ENCODE measurements around the gene SALL2.
"Not testable (repeated sequence)": the region's sequence is repeated elsewhere in the genome, so short reads cannot be mapped to it uniquely, and the experiment has no call there.

SALL2 gene

GRCh38 chr14:21525962-21526671 is at the start of gene SALL2:
Gene SALL2, minus strand, starts transcription at chr14:21526346. Its CDS starts 219 bp downstream, at chr14:21526127.
- in situ Hi-C loops (cut with MboI; ENCODE audit: low sequenced_read_pairs) = no loop called here

- in situ Hi-C loops (cut with MboI; ENCODE audit: low sequenced_read_pairs) = no loop called here
These were observed 49.5 kb upstream of the SALL2 start for GRCh38 chr14:21575661-21576060.

- in situ Hi-C loops (cut with MboI; ENCODE audit: low sequenced_read_pairs) = no loop called here
These were observed 46.5 kb upstream of the SALL2 start for GRCh38 chr14:21572604-21573003.

GRCh38 chr14:21558703-21559170 is 32.6 kb upstream of the SALL2 start:
- in situ Hi-C loops (cut with MboI; ENCODE audit: low sequenced_read_pairs) = no loop called here

- in situ Hi-C loops (cut with MboI; ENCODE audit: low sequenced_read_pairs) = no loop called here
These were observed 31.1 kb upstream of the SALL2 start for GRCh38 chr14:21557084-21557901.

GRCh38 chr14:21556378-21557083 is 30.4 kb upstream of the SALL2 start:
- in situ Hi-C loops (cut with MboI; ENCODE audit: low sequenced_read_pairs) = no loop called here

GRCh38 chr14:21553266-21553665 is 27.1 kb upstream of the SALL2 start:
- in situ Hi-C loops (cut with MboI; ENCODE audit: low sequenced_read_pairs) = no loop called here

- in situ Hi-C loops (cut with MboI; ENCODE audit: low sequenced_read_pairs) = not testable (repeated sequence)
These were observed 18.4 kb upstream of the SALL2 start for GRCh38 chr14:21544588-21544987.

GRCh38 chr14:21543963-21544362 is 17.8 kb upstream of the SALL2 start:
- in situ Hi-C loops (cut with MboI; ENCODE audit: low sequenced_read_pairs) = no loop called here

GRCh38 chr14:21543521-21543960 is 17.4 kb upstream of the SALL2 start:
- in situ Hi-C loops (cut with MboI; ENCODE audit: low sequenced_read_pairs) = no loop called here

- in situ Hi-C loops (cut with MboI; ENCODE audit: low sequenced_read_pairs) = no loop called here
These were observed 15.4 kb upstream of the SALL2 start for GRCh38 chr14:21541413-21542074.

- in situ Hi-C loops (cut with MboI; ENCODE audit: low sequenced_read_pairs) = no loop called here
These were observed 13.2 kb upstream of the SALL2 start for GRCh38 chr14:21539189-21539940.

- in situ Hi-C loops (cut with MboI; ENCODE audit: low sequenced_read_pairs) = no loop called here
These were observed 10.9 kb upstream of the SALL2 start for GRCh38 chr14:21537090-21537424.

- in situ Hi-C loops (cut with MboI; ENCODE audit: low sequenced_read_pairs) = no loop called here
These were observed 10.4 kb upstream of the SALL2 start for GRCh38 chr14:21536418-21537089.

GRCh38 chr14:21535545-21536417 is 9.6 kb upstream of the SALL2 start:
- in situ Hi-C loops (cut with MboI; ENCODE audit: low sequenced_read_pairs) = no loop called here

GRCh38 chr14:21534576-21534975 is 8.4 kb upstream of the SALL2 start:
- in situ Hi-C loops (cut with MboI; ENCODE audit: low sequenced_read_pairs) = no loop called here

GRCh38 chr14:21533294-21533693 is 7.1 kb upstream of the SALL2 start:
- in situ Hi-C loops (cut with MboI; ENCODE audit: low sequenced_read_pairs) = no loop called here

- in situ Hi-C loops (cut with MboI; ENCODE audit: low sequenced_read_pairs) = no loop called here
These were observed 3.4 kb upstream of the SALL2 start for GRCh38 chr14:21529515-21529914.

Measured in HL-60/S4 treated with phorbol 12-myristate 13-acetate at 8.2 ng/mL for 4 days and 3 days (cell line).